Muscle of leg (tissue), 16 donors: ENCODE data around the gene TMX4. TPM values are rescaled to one million over a fixed set of nuclear protein-coding genes. Genes with fewer than 3 reads are reported as not detected.

Source experiments
- DNase-seq: peaks from one replicate; pipeline ENCODE4 v3.0.0; 2013
- H3K27ac ChIP-seq: one replicate; pipeline ENCODE4 v1.5.1; 2013; ENCODE audit warnings: mild to moderate bottlenecking, low read length, control low read depth
- H3K27me3 ChIP-seq: one replicate; pipeline ENCODE4 v1.6.1; 2013; ENCODE audit warnings: low read length; ENCODE audit not compliant: control insufficient read depth, insufficient read depth
- H3K36me3 ChIP-seq: one replicate; pipeline ENCODE4 v1.6.1; 2013; ENCODE audit warnings: low read length; ENCODE audit not compliant: control insufficient read depth, insufficient read depth
- H3K4me1 ChIP-seq: one replicate; pipeline ENCODE4 v1.6.1; 2013; ENCODE audit warnings: low read length; ENCODE audit not compliant: control insufficient read depth, insufficient read depth
- H3K4me3 ChIP-seq: one replicate; pipeline ENCODE4 v1.5.1; 2013; ENCODE audit warnings: low read length, control low read depth
- H3K9me3 ChIP-seq: replicated peaks from 2 replicates; pipeline ENCODE4 v1.6.1; 2013; ENCODE audit warnings: low read depth, low read length; ENCODE audit not compliant: control insufficient read depth
- WGBS: methylation state at CpG from one replicate; pipeline ENCODE4 v1.1.5; 2013; ENCODE audit warnings: missing lambda C conversion rate; ENCODE audit not compliant: insufficient coverage; 5-methylcytosine and 5-hydroxymethylcytosine counted together
- long read RNA-seq, 11 donors: transcript quantifications; one replicate each; lab custom pipeline, GENCODE V29; 2026
- polyA plus RNA-seq, 8 donors: library from polyadenylated mRNA; unstranded; fragments of 120-200 nt; gene quantifications; one replicate each; pipeline versions ENCODE4 v1.2.1 to v1.2.3, GENCODE V29; 2013; ENCODE audit warnings: inconsistent platforms in 1 of 8, low replicate concordance in 1 of 8; ENCODE audit not compliant: insufficient read length in 8 of 8, insufficient read depth in 1 of 8
- total RNA-seq: library from RNA; stranded (reverse); fragments of 120-200 nt; gene quantifications from one replicate; pipeline ENCODE4 v1.2.4, GENCODE V29; 2013

TMX4 gene, protein sequence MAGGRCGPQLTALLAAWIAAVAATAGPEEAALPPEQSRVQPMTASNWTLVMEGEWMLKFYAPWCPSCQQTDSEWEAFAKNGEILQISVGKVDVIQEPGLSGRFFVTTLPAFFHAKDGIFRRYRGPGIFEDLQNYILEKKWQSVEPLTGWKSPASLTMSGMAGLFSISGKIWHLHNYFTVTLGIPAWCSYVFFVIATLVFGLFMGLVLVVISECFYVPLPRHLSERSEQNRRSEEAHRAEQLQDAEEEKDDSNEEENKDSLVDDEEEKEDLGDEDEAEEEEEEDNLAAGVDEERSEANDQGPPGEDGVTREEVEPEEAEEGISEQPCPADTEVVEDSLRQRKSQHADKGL
- total RNA-seq (18.1 TPM), polyA plus RNA-seq (10 to 100 TPM; 13.5 to 27.9 (median 20.7) TPM)
- long read RNA-seq, donor 1, full-length matches to known transcripts, result 4 of 4 reads
- long read RNA-seq, donor 1, partial matches to known transcripts, result 0 of 4 reads
- long read RNA-seq, donor 1, other reads (novel, unspliced or antisense), result 0 of 4 reads
- long read RNA-seq, donor 2, result 0 reads
- long read RNA-seq, donor 3, full-length matches to known transcripts, result 10 of 10 reads
- long read RNA-seq, donor 3, partial matches to known transcripts, result 0 of 10 reads
- long read RNA-seq, donor 3, other reads (novel, unspliced or antisense), result 0 of 10 reads
- long read RNA-seq, donor 4, full-length matches to known transcripts, result 3 of 3 reads
- long read RNA-seq, donor 4, partial matches to known transcripts, result 0 of 3 reads
- long read RNA-seq, donor 4, other reads (novel, unspliced or antisense), result 0 of 3 reads
- long read RNA-seq, donor 5, full-length matches to known transcripts, result 20 of 20 reads
- long read RNA-seq, donor 5, partial matches to known transcripts, result 0 of 20 reads
- long read RNA-seq, donor 5, other reads (novel, unspliced or antisense), result 0 of 20 reads
- long read RNA-seq, donor 6, full-length matches to known transcripts, result 14 of 14 reads
- long read RNA-seq, donor 6, partial matches to known transcripts, result 0 of 14 reads
- long read RNA-seq, donor 6, other reads (novel, unspliced or antisense), result 0 of 14 reads
- long read RNA-seq, donor 7, full-length matches to known transcripts, result 8 of 8 reads
- long read RNA-seq, donor 7, partial matches to known transcripts, result 0 of 8 reads
- long read RNA-seq, donor 7, other reads (novel, unspliced or antisense), result 0 of 8 reads
- long read RNA-seq, donor 8, full-length matches to known transcripts, result 4 of 4 reads
- long read RNA-seq, donor 8, partial matches to known transcripts, result 0 of 4 reads
- long read RNA-seq, donor 8, other reads (novel, unspliced or antisense), result 0 of 4 reads
- long read RNA-seq, donor 9, full-length matches to known transcripts, result 3 of 3 reads
- long read RNA-seq, donor 9, partial matches to known transcripts, result 0 of 3 reads
- long read RNA-seq, donor 9, other reads (novel, unspliced or antisense), result 0 of 3 reads
- long read RNA-seq, donor 10, full-length matches to known transcripts, result 9 of 14 reads
- long read RNA-seq, donor 10, partial matches to known transcripts, result 5 of 14 reads
- long read RNA-seq, donor 10, other reads (novel, unspliced or antisense), result 0 of 14 reads
- long read RNA-seq, donor 11, full-length matches to known transcripts, result 2 of 2 reads
- long read RNA-seq, donor 11, partial matches to known transcripts, result 0 of 2 reads
- long read RNA-seq, donor 11, other reads (novel, unspliced or antisense), result 0 of 2 reads

DNA sequence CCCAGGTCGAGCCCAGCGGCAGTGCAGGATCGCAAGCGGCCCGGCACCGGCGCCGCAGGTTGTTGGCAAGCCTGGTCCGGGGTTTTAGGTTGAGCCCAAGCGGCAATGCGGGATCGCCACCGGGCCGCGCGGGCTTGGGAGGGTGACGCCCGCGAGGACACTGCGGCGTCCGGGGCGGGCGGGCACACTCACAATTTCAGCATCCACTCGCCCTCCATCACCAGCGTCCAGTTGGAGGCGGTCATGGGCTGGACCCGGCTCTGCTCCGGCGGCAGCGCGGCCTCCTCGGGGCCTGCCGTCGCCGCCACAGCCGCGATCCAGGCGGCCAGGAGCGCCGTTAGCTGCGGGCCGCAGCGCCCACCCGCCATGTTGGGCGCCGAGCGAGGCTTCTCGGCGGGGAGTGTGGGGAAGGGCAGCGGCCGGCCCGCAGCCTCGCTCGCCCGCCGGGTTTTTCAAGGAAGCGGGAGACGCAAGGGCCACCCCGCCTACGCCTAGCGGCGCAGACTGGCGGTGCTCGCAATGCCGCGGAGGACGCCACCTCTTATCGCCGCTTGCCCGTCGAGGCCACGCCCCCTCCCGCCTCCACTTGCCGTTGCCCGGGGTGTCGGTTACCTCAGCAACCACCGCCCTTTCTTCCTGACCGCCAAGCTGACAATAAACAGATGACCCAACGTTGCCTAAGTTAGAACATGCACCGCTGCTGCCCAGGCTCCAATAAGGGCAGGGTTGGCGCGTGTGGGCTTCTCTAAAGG is at the start of gene TMX4:
Gene TMX4, minus strand, starts transcription at position 516 of the 752 bp plus-strand sequence. Its CDS starts 148 bp downstream, at position 368.
- no peaks in the 10 kb centered on the region for H3K36me3 ChIP-seq
- H3K27ac ChIP-seq, result peak within 1 kb of the TSS; percentile 91
- DNase-seq, result peak; percentile 95
- no peaks in the 10 kb centered on the region for H3K27me3 ChIP-seq
- no peaks in the 10 kb centered on the region for H3K4me1 ChIP-seq
- no peaks in the 10 kb centered on the region for H3K9me3 ChIP-seq
- 0% methylated on average over 79 of the region's 83 CpGs for WGBS
- peak within 1 kb of the TSS; percentile 77 for H3K4me3 ChIP-seq

DNA sequence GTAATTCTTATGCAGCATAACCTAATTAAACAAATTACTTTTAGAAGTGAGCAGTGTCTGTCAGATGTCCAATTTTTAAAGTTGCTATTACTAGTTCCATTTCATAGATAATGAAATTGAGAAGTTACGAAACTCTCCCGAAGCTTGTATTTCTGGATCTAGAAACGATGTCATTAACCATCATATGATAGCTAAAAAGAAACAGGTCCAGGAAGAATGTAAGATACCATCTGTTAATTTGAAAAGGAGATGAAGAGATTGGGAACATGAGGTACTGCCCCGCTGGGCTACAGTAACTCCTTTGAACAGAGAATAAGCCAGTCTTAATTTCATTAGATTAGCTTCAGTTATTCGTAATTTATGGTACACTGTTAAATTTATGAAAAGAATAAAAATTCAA is 47.5 kb upstream of the TMX4 start:
- Histone ChIP-seq H3K27me3 (no peaks in the 10 kb centered on the region), H3K9me3 (no peaks in the 10 kb centered on the region), H3K27ac (no peak overlapping the region), H3K4me1 (no peaks in the 10 kb centered on the region), H3K4me3 (no peak overlapping the region), H3K36me3 (no peaks in the 10 kb centered on the region)
- no CpG with 5 or more reads among the region's 5 CpGs for WGBS
- no peak for DNase-seq

DNA sequence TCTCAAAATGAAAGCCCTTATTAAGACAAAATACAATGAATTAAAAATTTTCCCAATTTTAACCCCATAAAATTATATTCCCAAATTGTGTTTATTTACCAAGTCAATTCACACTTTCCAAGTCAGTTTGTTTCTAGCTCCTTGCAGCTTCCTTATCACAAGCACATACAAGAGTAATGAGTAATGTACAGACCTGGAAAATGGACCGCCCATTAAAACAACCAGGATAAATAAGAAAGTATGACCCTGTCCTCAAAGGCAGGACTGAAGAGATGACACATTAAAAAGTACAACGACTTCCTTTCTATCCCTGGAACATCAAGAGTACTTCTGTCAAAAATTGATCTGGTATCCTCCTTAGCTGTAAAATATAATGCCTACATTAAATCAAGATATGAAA is 47.1 kb upstream of the TMX4 start:
- no peaks in the 10 kb centered on the region for H3K9me3 ChIP-seq
- H3K36me3 ChIP-seq, result no peaks in the 10 kb centered on the region
- H3K4me3 ChIP-seq, result no peak overlapping the region
- no CpG with 5 or more reads among the region's 2 CpGs for WGBS
- H3K27me3 ChIP-seq, result no peaks in the 10 kb centered on the region
- no peak for DNase-seq
- H3K4me1 ChIP-seq, result no peaks in the 10 kb centered on the region
- no peak overlapping the region for H3K27ac ChIP-seq

DNA sequence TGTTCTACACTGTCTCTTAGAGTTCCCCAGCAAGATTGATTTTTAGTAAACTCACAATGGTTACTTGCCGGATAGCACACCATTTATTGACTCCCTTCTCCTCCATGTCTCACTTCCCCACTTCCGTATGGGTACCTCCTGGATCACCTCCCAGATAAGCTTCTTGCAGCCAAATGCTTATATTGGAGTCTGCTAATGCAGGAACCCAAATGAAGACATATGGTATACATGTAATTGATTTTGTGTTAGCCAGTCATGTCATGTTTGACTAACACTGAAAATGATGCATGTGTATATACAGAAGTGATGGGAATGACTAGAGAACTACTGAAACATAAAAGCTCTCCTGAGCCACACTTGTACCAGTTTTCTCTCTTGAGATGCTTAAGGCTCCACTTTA is 46.1 kb upstream of the TMX4 start:
- H3K4me1 ChIP-seq, result no peaks in the 10 kb centered on the region
- no peak overlapping the region for H3K4me3 ChIP-seq
- no peaks in the 10 kb centered on the region for H3K9me3 ChIP-seq
- no peak for DNase-seq
- WGBS, result 100% methylated on average over 1 of the region's 2 CpGs
- no peak overlapping the region for H3K27ac ChIP-seq
- H3K27me3 ChIP-seq, result no peaks in the 10 kb centered on the region
- no peaks in the 10 kb centered on the region for H3K36me3 ChIP-seq

DNA sequence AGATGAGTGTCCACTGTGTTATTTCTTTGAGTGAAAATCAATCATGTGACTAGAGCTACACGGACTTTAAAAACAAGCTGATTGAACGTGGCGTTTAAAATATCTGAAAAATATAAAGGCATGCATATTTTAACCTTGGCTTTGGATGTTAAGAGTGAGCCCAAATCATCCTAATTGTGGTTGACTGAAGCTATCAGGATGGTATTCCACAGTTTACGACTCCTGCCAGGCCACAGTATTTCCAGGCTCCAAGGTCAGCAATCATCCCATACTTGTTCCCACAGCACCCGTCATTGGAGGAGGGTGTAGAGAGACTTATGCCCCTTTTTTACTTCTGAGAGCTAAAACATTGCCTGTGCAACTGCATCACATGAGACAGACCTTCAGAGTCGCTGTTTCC is 43.2 kb upstream of the TMX4 start:
- H3K27me3 ChIP-seq, result no peaks in the 10 kb centered on the region
- H3K27ac ChIP-seq, result no peak overlapping the region
- 20% methylated on average over 1 of the region's 6 CpGs for WGBS
- H3K9me3 ChIP-seq, result no peaks in the 10 kb centered on the region
- H3K4me1 ChIP-seq, result no peaks in the 10 kb centered on the region
- DNase-seq, result no peak
- no peaks in the 10 kb centered on the region for H3K36me3 ChIP-seq
- no peak overlapping the region for H3K4me3 ChIP-seq

DNA sequence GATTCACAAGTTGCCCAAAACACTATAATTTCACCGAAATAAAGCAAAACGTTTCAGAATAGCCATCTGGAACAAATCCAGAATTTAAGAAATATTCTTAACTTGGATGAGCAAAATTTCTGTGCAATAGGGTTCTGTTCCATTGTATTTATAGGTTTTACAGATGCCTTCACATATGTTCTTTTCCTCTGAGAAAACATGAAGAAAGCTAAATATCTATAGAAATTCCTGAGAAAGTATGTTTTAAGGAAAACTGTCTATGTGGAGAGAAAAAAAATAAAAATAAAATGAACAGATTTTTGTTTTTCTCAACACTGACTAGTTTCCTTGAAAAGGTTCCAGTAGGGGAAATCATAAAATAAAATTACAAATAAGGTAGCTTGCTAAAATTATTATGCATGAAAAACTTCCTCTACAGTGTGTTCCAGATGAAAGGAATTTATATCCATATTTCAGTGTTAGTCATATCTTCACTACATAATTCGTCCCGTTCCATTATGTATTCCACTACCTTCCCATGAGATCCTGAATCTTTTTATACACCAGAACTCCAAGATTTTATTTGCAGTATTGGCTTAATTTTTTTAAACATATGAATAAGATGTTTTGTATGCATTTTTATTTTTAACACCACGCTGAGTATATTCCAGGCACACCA is 42.4 kb upstream of the TMX4 start:
- DNase-seq, result peak; percentile 90
- no peaks in the 10 kb centered on the region for H3K9me3 ChIP-seq
- H3K4me3 ChIP-seq, result no peak overlapping the region
- H3K27me3 ChIP-seq, result no peaks in the 10 kb centered on the region
- no peak overlapping the region for H3K27ac ChIP-seq
- no peaks in the 10 kb centered on the region for H3K4me1 ChIP-seq
- no peaks in the 10 kb centered on the region for H3K36me3 ChIP-seq
- no CpG with 5 or more reads among the region's 5 CpGs for WGBS

DNA sequence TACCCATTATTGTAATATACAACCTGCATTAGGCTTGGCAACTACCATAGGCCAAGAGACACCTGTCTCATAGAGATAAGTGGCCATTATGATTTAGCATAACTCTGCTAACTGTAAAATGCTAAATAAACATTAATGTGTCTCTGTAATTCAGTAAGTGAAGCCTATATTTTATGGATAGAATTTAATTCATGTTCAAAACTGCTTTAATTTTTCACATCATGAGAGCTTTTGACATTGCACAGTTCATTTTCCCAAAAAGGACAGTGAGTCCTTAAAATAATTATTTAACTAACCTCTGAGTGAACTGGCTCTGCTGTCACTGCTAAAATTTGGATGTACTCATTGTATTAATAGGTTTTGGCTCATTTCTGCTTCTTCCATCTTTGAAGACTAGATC is 41.4 kb upstream of the TMX4 start:
- Histone ChIP-seq H3K27ac (no peak overlapping the region), H3K36me3 (no peaks in the 10 kb centered on the region), H3K4me1 (no peaks in the 10 kb centered on the region), H3K4me3 (no peak overlapping the region), H3K9me3 (no peaks in the 10 kb centered on the region), H3K27me3 (no peaks in the 10 kb centered on the region)
- peak; percentile 25 for DNase-seq

DNA sequence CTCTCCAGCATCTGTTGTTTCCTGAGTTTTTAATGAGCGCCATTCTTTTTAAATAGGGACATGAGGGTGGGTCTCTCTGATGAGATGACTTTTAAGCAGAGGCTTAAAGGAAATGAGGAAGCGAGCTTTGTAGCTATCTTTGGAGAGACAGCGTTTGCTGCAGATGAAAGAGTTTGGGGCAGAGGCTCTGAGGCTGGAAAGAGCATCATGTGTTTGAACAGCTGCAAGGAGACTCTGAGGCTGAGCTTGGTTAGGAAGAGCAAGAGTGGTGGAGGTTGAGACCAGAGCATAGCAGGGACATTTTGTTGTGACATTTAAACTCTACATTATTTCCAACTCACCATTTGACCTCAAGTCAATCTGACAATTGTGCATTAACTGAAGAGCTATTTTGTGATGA is 38.3 kb upstream of the TMX4 start:
- Histone ChIP-seq H3K9me3 (no peaks in the 10 kb centered on the region), H3K27ac (no peak overlapping the region), H3K27me3 (no peaks in the 10 kb centered on the region), H3K4me3 (no peak overlapping the region), H3K36me3 (no peaks in the 10 kb centered on the region), H3K4me1 (no peaks in the 10 kb centered on the region)
- DNase-seq, result no peak
- WGBS, result 45% methylated on average over 2 of the region's 3 CpGs
